ENCODE data around the gene FTO. TPM values are rescaled to one million over a fixed set of nuclear protein-coding genes. Genes with fewer than 3 reads are reported as not detected.

FTO gene
- total RNA-seq, 1 experiment from 2014 or later: 57.4 TPM

DNA sequence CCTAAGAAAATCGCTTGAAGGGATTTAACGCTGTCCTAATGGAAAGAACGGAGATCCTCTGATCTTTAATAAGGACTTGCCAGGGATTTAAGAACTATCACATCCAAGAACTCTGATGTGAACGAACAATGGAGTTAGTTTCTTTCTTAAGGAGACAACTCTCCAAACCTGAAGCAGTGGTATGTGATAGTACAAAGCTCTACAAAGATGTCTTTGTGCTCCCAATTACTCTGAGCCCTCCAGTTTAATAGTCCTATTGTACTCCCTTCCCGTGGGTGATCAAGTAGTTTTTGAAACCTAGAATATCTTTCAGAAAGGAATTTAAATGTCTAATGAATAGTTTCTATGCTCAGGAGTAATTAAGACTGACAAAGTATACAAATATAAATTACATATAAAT lies 123.8 kb downstream of the FTO start:
- DNase-seq (ENCODE audit: low spot score) (no peak), ATAC-seq (peak; percentile 63)
- POLR2A ChIA-PET: no interaction called here
- no peak overlapping the region for H3K4me3 Mint-ChIP-seq
- CTCF ChIA-PET: no interaction called here
- no peaks in the 10 kb centered on the region for H3K27me3 Mint-ChIP-seq (ENCODE audit: low read depth)
- H3K4me1 Mint-ChIP-seq: peaks cover 8% of the 10 kb centered on the region; the same call in 1 of the 2 replicates
- H3K36me3 Mint-ChIP-seq: peaks cover 8% of the 10 kb centered on the region; the same call in 1 of the 2 replicates
- TF ChIP-seq, protein P1, sequence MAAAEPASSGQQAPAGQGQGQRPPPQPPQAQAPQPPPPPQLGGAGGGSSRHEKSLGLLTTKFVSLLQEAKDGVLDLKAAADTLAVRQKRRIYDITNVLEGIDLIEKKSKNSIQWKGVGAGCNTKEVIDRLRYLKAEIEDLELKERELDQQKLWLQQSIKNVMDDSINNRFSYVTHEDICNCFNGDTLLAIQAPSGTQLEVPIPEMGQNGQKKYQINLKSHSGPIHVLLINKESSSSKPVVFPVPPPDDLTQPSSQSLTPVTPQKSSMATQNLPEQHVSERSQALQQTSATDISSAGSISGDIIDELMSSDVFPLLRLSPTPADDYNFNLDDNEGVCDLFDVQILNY (CRISPR knock-in tag; IDR thresholded peaks at IDR 0.05): no peak
- no peak for TF ChIP-seq FOXK1 (CRISPR knock-in tag; IDR thresholded peaks at IDR 0.05)
- no peaks in the 10 kb centered on the region for H3K9me3 Mint-ChIP-seq
- no peak overlapping the region for H3K27ac Mint-ChIP-seq

DNA sequence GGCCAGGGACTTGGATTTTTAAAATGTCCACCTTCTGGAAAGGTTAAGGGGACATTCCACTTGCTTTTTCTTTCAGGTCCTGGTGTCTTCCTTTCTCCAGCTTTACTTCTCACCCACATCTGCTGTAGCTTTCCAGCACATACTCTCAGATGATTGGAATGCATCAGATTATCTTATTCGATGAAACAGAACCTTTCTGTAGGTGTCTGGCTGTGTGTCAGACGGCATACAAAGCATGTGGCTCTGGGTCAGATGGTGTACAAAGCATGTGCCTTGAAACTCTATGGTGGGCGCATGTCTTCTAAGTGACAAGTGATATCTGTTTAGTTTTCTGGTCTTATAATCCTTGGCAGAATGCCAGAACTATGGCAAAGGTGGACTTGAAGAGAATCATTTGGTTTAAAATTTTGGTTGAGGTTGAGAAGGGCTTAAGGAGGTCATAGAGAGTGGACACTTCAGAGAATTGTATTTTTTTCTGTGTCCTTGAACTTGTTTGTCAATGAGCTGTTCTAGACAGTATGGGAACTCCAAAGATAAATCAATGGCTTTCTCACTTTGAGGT lies 125.3 kb downstream of the FTO start:
- DNase-seq (ENCODE audit: low spot score): no peak
- Mint-ChIP-seq H3K9me3 (no peaks in the 10 kb centered on the region), H3K36me3 (peaks cover 8% of the 10 kb centered on the region; the same call in 1 of the 2 replicates), H3K4me1 (peaks cover 8% of the 10 kb centered on the region; the same call in 1 of the 2 replicates), H3K27ac (no peak overlapping the region), H3K27me3 (ENCODE audit: low read depth) (no peaks in the 10 kb centered on the region), H3K4me3 (no peak overlapping the region)
- ChIA-PET POLR2A (no interaction called here), CTCF (no interaction called here)
- TF ChIP-seq, protein P2, sequence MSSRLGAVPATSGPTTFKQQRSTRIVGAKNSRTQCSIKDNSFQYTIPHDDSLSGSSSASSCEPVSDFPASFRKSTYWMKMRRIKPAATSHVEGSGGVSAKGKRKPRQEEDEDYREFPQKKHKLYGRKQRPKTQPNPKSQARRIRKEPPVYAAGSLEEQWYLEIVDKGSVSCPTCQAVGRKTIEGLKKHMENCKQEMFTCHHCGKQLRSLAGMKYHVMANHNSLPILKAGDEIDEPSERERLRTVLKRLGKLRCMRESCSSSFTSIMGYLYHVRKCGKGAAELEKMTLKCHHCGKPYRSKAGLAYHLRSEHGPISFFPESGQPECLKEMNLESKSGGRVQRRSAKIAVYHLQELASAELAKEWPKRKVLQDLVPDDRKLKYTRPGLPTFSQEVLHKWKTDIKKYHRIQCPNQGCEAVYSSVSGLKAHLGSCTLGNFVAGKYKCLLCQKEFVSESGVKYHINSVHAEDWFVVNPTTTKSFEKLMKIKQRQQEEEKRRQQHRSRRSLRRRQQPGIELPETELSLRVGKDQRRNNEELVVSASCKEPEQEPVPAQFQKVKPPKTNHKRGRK (CRISPR knock-in tag; IDR thresholded peaks at IDR 0.05; ENCODE audit: borderline replicate concordance): no peak
- TF ChIP-seq, protein P3, sequence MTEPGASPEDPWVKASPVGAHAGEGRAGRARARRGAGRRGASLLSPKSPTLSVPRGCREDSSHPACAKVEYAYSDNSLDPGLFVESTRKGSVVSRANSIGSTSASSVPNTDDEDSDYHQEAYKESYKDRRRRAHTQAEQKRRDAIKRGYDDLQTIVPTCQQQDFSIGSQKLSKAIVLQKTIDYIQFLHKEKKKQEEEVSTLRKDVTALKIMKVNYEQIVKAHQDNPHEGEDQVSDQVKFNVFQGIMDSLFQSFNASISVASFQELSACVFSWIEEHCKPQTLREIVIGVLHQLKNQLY (CRISPR knock-in tag; IDR thresholded peaks at IDR 0.05): no peak
- TF ChIP-seq, protein P4, sequence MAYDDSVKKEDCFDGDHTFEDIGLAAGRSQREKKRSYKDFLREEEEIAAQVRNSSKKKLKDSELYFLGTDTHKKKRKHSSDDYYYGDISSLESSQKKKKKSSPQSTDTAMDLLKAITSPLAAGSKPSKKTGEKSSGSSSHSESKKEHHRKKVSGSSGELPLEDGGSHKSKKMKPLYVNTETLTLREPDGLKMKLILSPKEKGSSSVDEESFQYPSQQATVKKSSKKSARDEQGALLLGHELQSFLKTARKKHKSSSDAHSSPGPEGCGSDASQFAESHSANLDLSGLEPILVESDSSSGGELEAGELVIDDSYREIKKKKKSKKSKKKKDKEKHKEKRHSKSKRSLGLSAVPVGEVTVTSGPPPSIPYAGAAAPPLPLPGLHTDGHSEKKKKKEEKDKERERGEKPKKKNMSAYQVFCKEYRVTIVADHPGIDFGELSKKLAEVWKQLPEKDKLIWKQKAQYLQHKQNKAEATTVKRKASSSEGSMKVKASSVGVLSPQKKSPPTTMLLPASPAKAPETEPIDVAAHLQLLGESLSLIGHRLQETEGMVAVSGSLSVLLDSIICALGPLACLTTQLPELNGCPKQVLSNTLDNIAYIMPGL (CRISPR knock-in tag; IDR thresholded peaks at IDR 0.05): no peak
- TF ChIP-seq EMX1 (CRISPR knock-in tag; IDR thresholded peaks at IDR 0.05) (no peak), ZNF396 (CRISPR knock-in tag; IDR thresholded peaks at IDR 0.05; ENCODE audit: borderline replicate concordance) (no peak), CREM (CRISPR knock-in tag; IDR thresholded peaks at IDR 0.05) (no peak), FOXK1 (CRISPR knock-in tag; IDR thresholded peaks at IDR 0.05) (no peak), ETV6 (CRISPR knock-in tag; IDR thresholded peaks at IDR 0.05) (no peak), ESRRA (CRISPR knock-in tag; IDR thresholded peaks at IDR 0.05; ENCODE audit: borderline replicate concordance) (no peak), FOXP1 (CRISPR knock-in tag; IDR thresholded peaks at IDR 0.05; ENCODE audit: borderline replicate concordance) (no peak), ZNF219 (CRISPR knock-in tag; IDR thresholded peaks at IDR 0.05; ENCODE audit: borderline replicate concordance) (no peak)
- TF ChIP-seq, protein P5, sequence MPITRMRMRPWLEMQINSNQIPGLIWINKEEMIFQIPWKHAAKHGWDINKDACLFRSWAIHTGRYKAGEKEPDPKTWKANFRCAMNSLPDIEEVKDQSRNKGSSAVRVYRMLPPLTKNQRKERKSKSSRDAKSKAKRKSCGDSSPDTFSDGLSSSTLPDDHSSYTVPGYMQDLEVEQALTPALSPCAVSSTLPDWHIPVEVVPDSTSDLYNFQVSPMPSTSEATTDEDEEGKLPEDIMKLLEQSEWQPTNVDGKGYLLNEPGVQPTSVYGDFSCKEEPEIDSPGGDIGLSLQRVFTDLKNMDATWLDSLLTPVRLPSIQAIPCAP (CRISPR knock-in tag; IDR thresholded peaks at IDR 0.05): no peak
- TF ChIP-seq, protein P6, sequence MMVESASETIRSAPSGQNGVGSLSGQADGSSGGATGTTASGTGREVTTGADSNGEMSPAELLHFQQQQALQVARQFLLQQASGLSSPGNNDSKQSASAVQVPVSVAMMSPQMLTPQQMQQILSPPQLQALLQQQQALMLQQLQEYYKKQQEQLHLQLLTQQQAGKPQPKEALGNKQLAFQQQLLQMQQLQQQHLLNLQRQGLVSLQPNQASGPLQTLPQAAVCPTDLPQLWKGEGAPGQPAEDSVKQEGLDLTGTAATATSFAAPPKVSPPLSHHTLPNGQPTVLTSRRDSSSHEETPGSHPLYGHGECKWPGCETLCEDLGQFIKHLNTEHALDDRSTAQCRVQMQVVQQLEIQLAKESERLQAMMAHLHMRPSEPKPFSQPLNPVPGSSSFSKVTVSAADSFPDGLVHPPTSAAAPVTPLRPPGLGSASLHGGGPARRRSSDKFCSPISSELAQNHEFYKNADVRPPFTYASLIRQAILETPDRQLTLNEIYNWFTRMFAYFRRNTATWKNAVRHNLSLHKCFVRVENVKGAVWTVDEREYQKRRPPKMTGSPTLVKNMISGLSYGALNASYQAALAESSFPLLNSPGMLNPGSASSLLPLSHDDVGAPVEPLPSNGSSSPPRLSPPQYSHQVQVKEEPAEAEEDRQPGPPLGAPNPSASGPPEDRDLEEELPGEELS (CRISPR knock-in tag; IDR thresholded peaks at IDR 0.05): no peak
- TF ChIP-seq, protein P7, sequence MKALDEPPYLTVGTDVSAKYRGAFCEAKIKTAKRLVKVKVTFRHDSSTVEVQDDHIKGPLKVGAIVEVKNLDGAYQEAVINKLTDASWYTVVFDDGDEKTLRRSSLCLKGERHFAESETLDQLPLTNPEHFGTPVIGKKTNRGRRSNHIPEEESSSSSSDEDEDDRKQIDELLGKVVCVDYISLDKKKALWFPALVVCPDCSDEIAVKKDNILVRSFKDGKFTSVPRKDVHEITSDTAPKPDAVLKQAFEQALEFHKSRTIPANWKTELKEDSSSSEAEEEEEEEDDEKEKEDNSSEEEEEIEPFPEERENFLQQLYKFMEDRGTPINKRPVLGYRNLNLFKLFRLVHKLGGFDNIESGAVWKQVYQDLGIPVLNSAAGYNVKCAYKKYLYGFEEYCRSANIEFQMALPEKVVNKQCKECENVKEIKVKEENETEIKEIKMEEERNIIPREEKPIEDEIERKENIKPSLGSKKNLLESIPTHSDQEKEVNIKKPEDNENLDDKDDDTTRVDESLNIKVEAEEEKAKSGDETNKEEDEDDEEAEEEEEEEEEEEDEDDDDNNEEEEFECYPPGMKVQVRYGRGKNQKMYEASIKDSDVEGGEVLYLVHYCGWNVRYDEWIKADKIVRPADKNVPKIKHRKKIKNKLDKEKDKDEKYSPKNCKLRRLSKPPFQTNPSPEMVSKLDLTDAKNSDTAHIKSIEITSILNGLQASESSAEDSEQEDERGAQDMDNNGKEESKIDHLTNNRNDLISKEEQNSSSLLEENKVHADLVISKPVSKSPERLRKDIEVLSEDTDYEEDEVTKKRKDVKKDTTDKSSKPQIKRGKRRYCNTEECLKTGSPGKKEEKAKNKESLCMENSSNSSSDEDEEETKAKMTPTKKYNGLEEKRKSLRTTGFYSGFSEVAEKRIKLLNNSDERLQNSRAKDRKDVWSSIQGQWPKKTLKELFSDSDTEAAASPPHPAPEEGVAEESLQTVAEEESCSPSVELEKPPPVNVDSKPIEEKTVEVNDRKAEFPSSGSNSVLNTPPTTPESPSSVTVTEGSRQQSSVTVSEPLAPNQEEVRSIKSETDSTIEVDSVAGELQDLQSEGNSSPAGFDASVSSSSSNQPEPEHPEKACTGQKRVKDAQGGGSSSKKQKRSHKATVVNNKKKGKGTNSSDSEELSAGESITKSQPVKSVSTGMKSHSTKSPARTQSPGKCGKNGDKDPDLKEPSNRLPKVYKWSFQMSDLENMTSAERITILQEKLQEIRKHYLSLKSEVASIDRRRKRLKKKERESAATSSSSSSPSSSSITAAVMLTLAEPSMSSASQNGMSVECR (CRISPR knock-in tag; IDR thresholded peaks at IDR 0.05; ENCODE audit: borderline replicate concordance): no peak
- TF ChIP-seq, protein P8, sequence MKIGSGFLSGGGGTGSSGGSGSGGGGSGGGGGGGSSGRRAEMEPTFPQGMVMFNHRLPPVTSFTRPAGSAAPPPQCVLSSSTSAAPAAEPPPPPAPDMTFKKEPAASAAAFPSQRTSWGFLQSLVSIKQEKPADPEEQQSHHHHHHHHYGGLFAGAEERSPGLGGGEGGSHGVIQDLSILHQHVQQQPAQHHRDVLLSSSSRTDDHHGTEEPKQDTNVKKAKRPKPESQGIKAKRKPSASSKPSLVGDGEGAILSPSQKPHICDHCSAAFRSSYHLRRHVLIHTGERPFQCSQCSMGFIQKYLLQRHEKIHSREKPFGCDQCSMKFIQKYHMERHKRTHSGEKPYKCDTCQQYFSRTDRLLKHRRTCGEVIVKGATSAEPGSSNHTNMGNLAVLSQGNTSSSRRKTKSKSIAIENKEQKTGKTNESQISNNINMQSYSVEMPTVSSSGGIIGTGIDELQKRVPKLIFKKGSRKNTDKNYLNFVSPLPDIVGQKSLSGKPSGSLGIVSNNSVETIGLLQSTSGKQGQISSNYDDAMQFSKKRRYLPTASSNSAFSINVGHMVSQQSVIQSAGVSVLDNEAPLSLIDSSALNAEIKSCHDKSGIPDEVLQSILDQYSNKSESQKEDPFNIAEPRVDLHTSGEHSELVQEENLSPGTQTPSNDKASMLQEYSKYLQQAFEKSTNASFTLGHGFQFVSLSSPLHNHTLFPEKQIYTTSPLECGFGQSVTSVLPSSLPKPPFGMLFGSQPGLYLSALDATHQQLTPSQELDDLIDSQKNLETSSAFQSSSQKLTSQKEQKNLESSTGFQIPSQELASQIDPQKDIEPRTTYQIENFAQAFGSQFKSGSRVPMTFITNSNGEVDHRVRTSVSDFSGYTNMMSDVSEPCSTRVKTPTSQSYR (CRISPR knock-in tag; IDR thresholded peaks at IDR 0.05): no peak
- ATAC-seq: no peak
